ENCODE data around the gene MYO5A. TPM values are rescaled to one million over a fixed set of nuclear protein-coding genes. Genes with fewer than 3 reads are reported as not detected.

Gene MYO5A
- total RNA-seq, 1 experiment from 2014 or later: 21.8 TPM

DNA sequence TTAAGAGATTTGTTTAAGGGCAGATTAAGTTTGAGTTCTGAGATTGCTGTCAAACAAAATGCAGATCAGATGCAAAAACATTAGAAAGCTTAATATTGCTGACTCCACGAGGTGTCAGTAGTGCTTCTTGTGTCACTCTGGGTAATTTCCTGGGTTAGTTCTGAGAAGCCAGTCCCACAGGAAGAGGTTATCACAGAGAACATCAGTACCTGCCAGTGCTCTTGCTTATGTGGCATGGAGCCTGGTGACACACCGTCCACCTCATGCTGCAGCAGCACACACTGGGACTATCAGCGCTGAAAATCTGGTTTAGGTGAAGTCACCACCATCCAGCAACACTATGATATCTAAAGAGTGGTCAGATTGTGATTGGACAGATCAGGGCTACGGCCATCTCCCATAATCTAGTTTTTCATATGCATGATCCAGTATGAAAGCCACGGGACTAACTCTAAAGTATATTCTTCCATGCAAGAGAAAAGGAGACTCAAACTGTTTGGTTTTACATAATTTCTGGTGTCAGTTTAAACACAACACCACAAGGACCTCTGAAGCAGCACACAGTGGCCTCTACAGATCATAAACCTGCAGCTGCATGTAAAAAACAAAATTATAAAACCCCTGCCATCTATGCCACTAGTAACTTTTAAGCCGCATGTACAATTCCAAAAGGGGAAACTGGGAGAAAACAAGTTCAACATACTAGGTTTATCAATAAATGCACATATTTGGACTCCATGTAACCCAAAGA, 197.0 kb downstream of the MYO5A start:
- TF ChIP-seq, protein P1, sequence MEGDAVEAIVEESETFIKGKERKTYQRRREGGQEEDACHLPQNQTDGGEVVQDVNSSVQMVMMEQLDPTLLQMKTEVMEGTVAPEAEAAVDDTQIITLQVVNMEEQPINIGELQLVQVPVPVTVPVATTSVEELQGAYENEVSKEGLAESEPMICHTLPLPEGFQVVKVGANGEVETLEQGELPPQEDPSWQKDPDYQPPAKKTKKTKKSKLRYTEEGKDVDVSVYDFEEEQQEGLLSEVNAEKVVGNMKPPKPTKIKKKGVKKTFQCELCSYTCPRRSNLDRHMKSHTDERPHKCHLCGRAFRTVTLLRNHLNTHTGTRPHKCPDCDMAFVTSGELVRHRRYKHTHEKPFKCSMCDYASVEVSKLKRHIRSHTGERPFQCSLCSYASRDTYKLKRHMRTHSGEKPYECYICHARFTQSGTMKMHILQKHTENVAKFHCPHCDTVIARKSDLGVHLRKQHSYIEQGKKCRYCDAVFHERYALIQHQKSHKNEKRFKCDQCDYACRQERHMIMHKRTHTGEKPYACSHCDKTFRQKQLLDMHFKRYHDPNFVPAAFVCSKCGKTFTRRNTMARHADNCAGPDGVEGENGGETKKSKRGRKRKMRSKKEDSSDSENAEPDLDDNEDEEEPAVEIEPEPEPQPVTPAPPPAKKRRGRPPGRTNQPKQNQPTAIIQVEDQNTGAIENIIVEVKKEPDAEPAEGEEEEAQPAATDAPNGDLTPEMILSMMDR (conservative IDR thresholded peaks at IDR 0.05): peak; percentile 58; the same call in 2 of the 3 replicates
- Histone ChIP-seq H2BK12ac (ENCODE audit: insufficient read length, low read depth, low read length) (no peak overlapping the region), H3K27me3 (ENCODE audit: insufficient read depth, low read length) (no peaks in the 10 kb centered on the region), H3K79me1 (ENCODE audit: insufficient read depth, low read depth, low read length, poor library complexity, severe bottlenecking) (no peaks in the 10 kb centered on the region), H2AFZ (ENCODE audit: low read length) (no peak overlapping the region), H3K23ac (ENCODE audit: insufficient read length, low read depth, low read length) (no peak overlapping the region), H3K79me2 (ENCODE audit: insufficient read depth, low read length) (no peaks in the 10 kb centered on the region), H3K4me1 (ENCODE audit: insufficient read depth, low read length) (no peaks in the 10 kb centered on the region), H3K18ac (ENCODE audit: insufficient read length, low read depth, low read length) (no peak overlapping the region), H3K4ac (ENCODE audit: low read depth, low read length) (no peak overlapping the region), H3K56ac (ENCODE audit: insufficient read length, low read depth, low read length) (no peak overlapping the region), H3T11ph (ENCODE audit: low read length) (no peak overlapping the region), H3K14ac (ENCODE audit: insufficient read depth, low read length) (no peak overlapping the region), H2AK5ac (ENCODE audit: insufficient read length, low read length) (no peak overlapping the region), H3K9ac (ENCODE audit: extremely low read depth, insufficient read length, low read length) (no peak overlapping the region), H3K4me2 (ENCODE audit: insufficient read depth, insufficient read length, low read length) (no peak overlapping the region), H2BK120ac (ENCODE audit: low read depth, low read length, poor library complexity, severe bottlenecking) (no peak overlapping the region), H4K91ac (ENCODE audit: insufficient read length, low read depth, low read length) (no peak overlapping the region), H3K23me2 (ENCODE audit: insufficient read length, low read depth, low read length, poor library complexity, severe bottlenecking) (no peaks in the 10 kb centered on the region), H4K20me1 (ENCODE audit: control insufficient read depth, insufficient read depth, insufficient read length) (no peaks in the 10 kb centered on the region), H2BK5ac (ENCODE audit: insufficient read length, low read length) (no peak overlapping the region), H3K27ac (ENCODE audit: insufficient read length, low read depth, low read length) (no peak overlapping the region), H2BK20ac (ENCODE audit: low read depth, low read length, poor library complexity, severe bottlenecking) (no peak overlapping the region), H3K9me3 (ENCODE audit: control insufficient read depth, low read depth, low read length) (no peaks in the 10 kb centered on the region), H4K8ac (replicated peaks; ENCODE audit: insufficient read length, low read depth, low read length) (no peak overlapping the region), H4K5ac (ENCODE audit: insufficient read length, low read depth, low read length) (no peak overlapping the region), H2BK15ac (ENCODE audit: low read depth, low read length) (no peak overlapping the region)
- H3K27me3 Mint-ChIP-seq (ENCODE audit: low read depth): no peaks in the 10 kb centered on the region
- peaks cover 7% of the 10 kb centered on the region in 2 experiments; a peak in 3 of 4 replicates for H3K4me1 Mint-ChIP-seq
- H3K27ac Mint-ChIP-seq: peak overlapping the region in 1 of 3 experiments; percentile 10; a peak in 1 of 7 replicates
- peaks cover 1 to 10% (median 5%) of the 10 kb centered on the region in 3 experiments; a peak in 5 of 7 replicates for H3K36me3 Mint-ChIP-seq (ENCODE audit: insufficient read depth in 1 of 3, low read depth in 3 of 3)
- no peak for DNase-seq
- no CpG with 5 or more reads among the region's 6 CpGs for WGBS (ENCODE audit: extremely low coverage, insufficient read length, low lambda C conversion rate)
- no peaks in the 10 kb centered on the region for H3K9me3 Mint-ChIP-seq
- H3K4me3 Mint-ChIP-seq: no peak overlapping the region
